Transverse colon (tissue), 4 donors: ENCODE data around the gene HSPA4.

Source experiments
- CTCF ChIP-seq, 5 experiments: fragments of 200-600 bp in 3 of 5; fragments of 450-650 bp in 2 of 5; sonication (generic) in 3 of 5; IDR thresholded peaks; 1 replicate in 2 of 5; 2 replicates in 3 of 5; pipeline ENCODE4 v1.5.1; 2016 to 2017; ENCODE audit warnings: antibody characterized with exemption in 5 of 5, inconsistent platforms in 3 of 5, mild to moderate bottlenecking in 2 of 5, moderate library complexity in 1 of 5
- EP300 ChIP-seq: sonication (generic); formaldehyde crosslinking; IDR thresholded peaks from one replicate; pipeline ENCODE4 v1.6.1; 2017; ENCODE audit warnings: antibody characterized with exemption, low read depth
- POLR2A ChIP-seq: fragments of 450-650 bp; IDR thresholded peaks from one replicate; pipeline ENCODE4 v1.6.1; 2016; ENCODE audit warnings: antibody characterized with exemption, mild to moderate bottlenecking, moderate library complexity
- POLR2AphosphoS5 ChIP-seq, 3 donors: sonication (generic); formaldehyde crosslinking; IDR thresholded peaks; one replicate each; pipeline ENCODE4 v1.6.1; 2016; ENCODE audit warnings: antibody characterized with exemption in 3 of 3

- no peak for TF ChIP-seq CTCF (IDR thresholded peaks at IDR 0.05)
- TF ChIP-seq POLR2AphosphoS5 (IDR thresholded peaks at IDR 0.05), result no peak
- TF ChIP-seq POLR2A, result no peak
- no peak for TF ChIP-seq EP300
Observed at GRCh38 chr5:133063965-133064364, 12.2 kb downstream of the HSPA4 start.
